Body of pancreas (tissue), 4 donors: ENCODE data around the gene PPP1CA.
A peak's percentile ranks its signal among the peaks of the same experiment; 100 is the strongest.

Experiments
- POLR2A ChIP-seq, 3 donors: fragments of 450-650 bp; IDR thresholded peaks; one replicate each; pipeline ENCODE4 v1.6.1; 2016; ENCODE audit warnings: antibody characterized with exemption in 3 of 3, mild to moderate bottlenecking in 2 of 3
- TF ChIP-seq, protein P1 (sequence below), 7 experiments: fragments of 450-650 bp in 4 of 7; fragments of 200-600 bp in 3 of 7; sonication (generic) in 3 of 7; IDR thresholded peaks; one replicate each; pipeline ENCODE4 v1.5.1; 2016 to 2019; ENCODE audit warnings: antibody characterized with exemption in 7 of 7

DNA sequence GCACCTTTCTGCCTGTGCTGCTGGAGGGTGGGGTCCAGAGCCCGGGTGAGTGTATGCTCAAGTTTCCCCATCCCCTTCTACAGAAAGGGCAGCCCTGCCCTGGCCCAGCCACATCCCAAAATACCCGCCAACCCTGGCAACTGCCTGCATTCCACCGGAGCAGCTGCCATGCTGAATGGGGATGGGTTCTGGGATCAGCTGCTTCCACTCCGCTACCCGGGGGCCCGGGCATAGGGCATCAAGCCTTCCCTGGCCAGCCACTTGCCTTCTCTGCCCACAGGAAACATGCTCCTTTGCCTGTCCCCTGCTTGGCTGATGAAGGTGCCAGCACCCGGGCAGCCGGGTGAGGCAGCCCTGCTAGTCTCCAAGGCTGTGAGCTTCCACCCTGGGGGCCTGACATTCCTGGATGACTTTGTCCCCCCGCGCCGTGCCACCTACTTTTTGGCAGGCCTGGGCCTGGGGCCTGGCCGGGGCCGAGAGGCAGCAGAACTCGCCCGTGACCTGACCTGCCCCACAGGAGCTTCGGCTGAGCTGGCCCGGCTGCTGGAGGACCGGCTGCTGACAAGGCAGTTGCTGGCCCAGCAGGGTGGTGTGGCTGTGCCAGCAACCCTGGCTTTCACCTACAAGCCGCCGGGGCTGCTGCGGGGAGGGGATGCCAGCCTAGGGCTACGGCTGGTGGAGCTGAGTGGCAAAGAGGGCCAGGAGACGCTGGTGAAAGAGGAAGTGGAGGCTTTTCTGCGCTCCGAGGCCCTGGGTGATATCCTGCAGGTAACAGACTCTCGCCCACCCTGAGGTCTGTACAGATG lies 17.0 kb upstream of the PPP1CA start:
- TF ChIP-seq, protein P1, sequence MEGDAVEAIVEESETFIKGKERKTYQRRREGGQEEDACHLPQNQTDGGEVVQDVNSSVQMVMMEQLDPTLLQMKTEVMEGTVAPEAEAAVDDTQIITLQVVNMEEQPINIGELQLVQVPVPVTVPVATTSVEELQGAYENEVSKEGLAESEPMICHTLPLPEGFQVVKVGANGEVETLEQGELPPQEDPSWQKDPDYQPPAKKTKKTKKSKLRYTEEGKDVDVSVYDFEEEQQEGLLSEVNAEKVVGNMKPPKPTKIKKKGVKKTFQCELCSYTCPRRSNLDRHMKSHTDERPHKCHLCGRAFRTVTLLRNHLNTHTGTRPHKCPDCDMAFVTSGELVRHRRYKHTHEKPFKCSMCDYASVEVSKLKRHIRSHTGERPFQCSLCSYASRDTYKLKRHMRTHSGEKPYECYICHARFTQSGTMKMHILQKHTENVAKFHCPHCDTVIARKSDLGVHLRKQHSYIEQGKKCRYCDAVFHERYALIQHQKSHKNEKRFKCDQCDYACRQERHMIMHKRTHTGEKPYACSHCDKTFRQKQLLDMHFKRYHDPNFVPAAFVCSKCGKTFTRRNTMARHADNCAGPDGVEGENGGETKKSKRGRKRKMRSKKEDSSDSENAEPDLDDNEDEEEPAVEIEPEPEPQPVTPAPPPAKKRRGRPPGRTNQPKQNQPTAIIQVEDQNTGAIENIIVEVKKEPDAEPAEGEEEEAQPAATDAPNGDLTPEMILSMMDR (IDR thresholded peaks at IDR 0.05), result no peak
- TF ChIP-seq POLR2A (IDR thresholded peaks at IDR 0.05), result peak in 1 of 3 donors; percentile 5
